ENCODE results near the gene CD247. TPM values are rescaled to one million over a fixed set of nuclear protein-coding genes. Genes with fewer than 3 reads are reported as not detected.

CD247 gene
- total RNA-seq, 3 donors from 2014 or later (not counting 1 experiment from before 2014, with no cell fraction given) = 1,027 to 1,374 (median 1,309) TPM

GRCh38 chr1:167493372-167493771, 25.0 kb downstream of the CD247 start:
- DNase-seq (no peak), ATAC-seq (no peak)
- Mint-ChIP-seq H3K36me3 (peaks cover 12% of the 10 kb centered on the region), H3K9me3 (no peaks in the 10 kb centered on the region), H3K4me3 (peak overlapping the region; percentile 87), H3K27ac (peak overlapping the region; percentile 91 to 100), H3K4me1 (peaks cover 98 to 100% of the 10 kb centered on the region in 2 donors), H3K27me3 (ENCODE audit: low read depth in 2 of 2) (no peaks in the 10 kb centered on the region)
- Histone ChIP-seq H3K4me1 (ENCODE audit: control insufficient read depth, insufficient read depth, low read length) (peaks cover 91% of the 10 kb centered on the region), H3K36me3 (ENCODE audit: control insufficient read depth, insufficient read depth, low read length) (peaks cover 52% of the 10 kb centered on the region), H3K27ac (ENCODE audit: low read length) (peak overlapping the region; percentile 97), H3K9me3 (ENCODE audit: control insufficient read depth, insufficient read depth, low read length) (no peaks in the 10 kb centered on the region), H3K4me3 (ENCODE audit: low read length) (no peak overlapping the region), H3K27me3 (ENCODE audit: control insufficient read depth, insufficient read depth, low read length) (no peaks in the 10 kb centered on the region)
- 86% methylated on average over 2 of the region's 2 CpGs for whole genome bisulfite sequencing (ENCODE audit: insufficient coverage)
- intact Hi-C loops (cut with micrococcal nuclease) = loop anchor here (2.0 kb wide), 2 partner anchors 15 to 21 kb away; no protein-coding TSS in a partner anchor
- TF ChIP-seq CTCF (IDR thresholded peaks at IDR 0.05) = no peak

GRCh38 chr1:167492481-167492910, 25.8 kb downstream of the CD247 start:
- peak overlapping the region; percentile 91 to 100 for H3K27ac Mint-ChIP-seq
- H3K4me3 Mint-ChIP-seq = peak overlapping the region; percentile 87
- peak; percentile 61 to 89 for DNase-seq
- Histone ChIP-seq H3K9me3 (ENCODE audit: control insufficient read depth, insufficient read depth, low read length) (no peaks in the 10 kb centered on the region), H3K27ac (ENCODE audit: low read length) (peak overlapping the region; percentile 97), H3K36me3 (ENCODE audit: control insufficient read depth, insufficient read depth, low read length) (peaks cover 51% of the 10 kb centered on the region), H3K4me3 (ENCODE audit: low read length) (no peak overlapping the region), H3K27me3 (ENCODE audit: control insufficient read depth, insufficient read depth, low read length) (no peaks in the 10 kb centered on the region), H3K4me1 (ENCODE audit: control insufficient read depth, insufficient read depth, low read length) (peaks cover 91% of the 10 kb centered on the region)
- H3K36me3 Mint-ChIP-seq = peaks cover 11% of the 10 kb centered on the region
- H3K9me3 Mint-ChIP-seq = no peaks in the 10 kb centered on the region
- no peak for TF ChIP-seq CTCF (IDR thresholded peaks at IDR 0.05)
- ATAC-seq = peak; percentile 39 to 56 (median 54)
- H3K4me1 Mint-ChIP-seq = peaks cover 97 to 99% of the 10 kb centered on the region in 2 donors
- WGBS (ENCODE audit: insufficient coverage) = 15% methylated on average over 5 of the region's 5 CpGs
- intact Hi-C loops (cut with micrococcal nuclease) = loop anchor here (2.0 kb wide), 2 partner anchors 14 to 22 kb away; no protein-coding TSS in a partner anchor
- no peaks in the 10 kb centered on the region for H3K27me3 Mint-ChIP-seq (ENCODE audit: low read depth in 2 of 2)

- 46% methylated on average over 10 of the region's 12 CpGs for WGBS (ENCODE audit: insufficient coverage)
- no peak for TF ChIP-seq CTCF (IDR thresholded peaks at IDR 0.05)
- Mint-ChIP-seq H3K4me3 (peak overlapping the region; percentile 87), H3K4me1 (peaks cover 95 to 99% of the 10 kb centered on the region in 2 donors), H3K27me3 (ENCODE audit: low read depth in 2 of 2) (no peaks in the 10 kb centered on the region), H3K9me3 (no peaks in the 10 kb centered on the region), H3K27ac (peak overlapping the region; percentile 91 to 100), H3K36me3 (peaks cover 11% of the 10 kb centered on the region)
- Histone ChIP-seq H3K27me3 (ENCODE audit: control insufficient read depth, insufficient read depth, low read length) (no peaks in the 10 kb centered on the region), H3K27ac (ENCODE audit: low read length) (peak overlapping the region; percentile 97), H3K4me3 (ENCODE audit: low read length) (no peak overlapping the region), H3K9me3 (ENCODE audit: control insufficient read depth, insufficient read depth, low read length) (no peaks in the 10 kb centered on the region), H3K4me1 (ENCODE audit: control insufficient read depth, insufficient read depth, low read length) (peaks cover 96% of the 10 kb centered on the region), H3K36me3 (ENCODE audit: control insufficient read depth, insufficient read depth, low read length) (peaks cover 48% of the 10 kb centered on the region)
- ATAC-seq = peak; percentile 34 to 68 (median 54)
- peak; percentile 52 to 78 for DNase-seq
- intact Hi-C loops (cut with micrococcal nuclease) = loop anchor here (2.0 kb wide), 2 partner anchors 13 to 23 kb away; no protein-coding TSS in a partner anchor
These were observed 26.5 kb downstream of the CD247 start for GRCh38 chr1:167491586-167492461.
